Neural progenitor cell (in vitro differentiated cells): Measurements from ENCODE around the gene SFI1. TPM values are rescaled to one million over a fixed set of nuclear protein-coding genes. Genes with fewer than 3 reads are reported as not detected.
"Not testable (repeated sequence)": the region's sequence is repeated elsewhere in the genome, so short reads cannot be mapped to it uniquely, and the experiment has no call there.

Experiments used
- DNase-seq: peaks from one replicate; pipeline ENCODE4 v3.0.0-alpha.2; 2016; ENCODE audit warnings: low spot score
- H2AFZ ChIP-seq: fragments of 200-600 bp; sonication (generic); replicated peaks from 2 replicates; pipeline ENCODE4 v1.6.1; 2016; ENCODE audit warnings: antibody characterized with exemption
- H3F3A ChIP-seq: fragments of 200-600 bp; sonication (generic); 2 replicates; pipeline ENCODE4 v1.6.1; 2016; ENCODE audit warnings: antibody characterized with exemption, low read depth
- H3K27ac ChIP-seq: fragments of 200-600 bp; sonication (generic); 2 replicates; pipeline ENCODE4 v1.5.1; 2016; ENCODE audit warnings: mild to moderate bottlenecking
- H3K27me3 ChIP-seq: fragments of 200-600 bp; sonication (generic); 2 replicates; pipeline ENCODE4 v1.6.1; 2016; ENCODE audit warnings: mild to moderate bottlenecking, moderate library complexity
- H3K36me3 ChIP-seq: fragments of 200-600 bp; sonication (generic); 2 replicates; pipeline ENCODE4 v1.5.1; 2016
- H3K4me1 ChIP-seq: fragments of 200-600 bp; sonication (generic); 2 replicates; pipeline ENCODE4 v1.6.1; 2016; ENCODE audit warnings: mixed run types
- H3K4me2 ChIP-seq: fragments of 200-600 bp; sonication (generic); 2 replicates; pipeline ENCODE4 v1.6.1; 2016
- H3K4me3 ChIP-seq: fragments of 200-600 bp; sonication (generic); 2 replicates; pipeline ENCODE4 v1.5.1; 2016
- H3K79me2 ChIP-seq: fragments of 200-600 bp; sonication (generic); 2 replicates; pipeline ENCODE4 v1.6.1; 2016; ENCODE audit warnings: low read depth
- H3K9ac ChIP-seq: fragments of 200-600 bp; sonication (generic); 2 replicates; pipeline ENCODE4 v1.6.1; 2016
- H3K9me3 ChIP-seq: fragments of 200-600 bp; sonication (generic); 2 replicates; pipeline ENCODE4 v1.5.1; 2016; ENCODE audit warnings: low read depth
- H4K20me1 ChIP-seq: fragments of 200-600 bp; sonication (generic); 2 replicates; pipeline ENCODE4 v1.6.1; 2016; ENCODE audit warnings: low read depth
- H3K27ac Mint-ChIP-seq: 3 replicates; pipeline ENCODE4 v1.8.0; 2021; ENCODE audit warnings: mixed read lengths
- H3K27me3 Mint-ChIP-seq: 2 replicates; pipeline ENCODE4 v1.8.0; 2022; ENCODE audit warnings: low read depth, mild to moderate bottlenecking, inconsistent platforms, moderate library complexity, mixed read lengths; ENCODE audit not compliant: insufficient read depth
- H3K36me3 Mint-ChIP-seq: 3 replicates; pipeline ENCODE4 v1.8.0; 2021; ENCODE audit warnings: mixed read lengths
- H3K4me1 Mint-ChIP-seq: 3 replicates; pipeline ENCODE4 v1.8.0; 2021; ENCODE audit warnings: mixed read lengths
- H3K4me3 Mint-ChIP-seq: 3 replicates; pipeline ENCODE4 v1.8.0; 2021; ENCODE audit warnings: mild to moderate bottlenecking, moderate library complexity, mixed read lengths
- H3K9me3 Mint-ChIP-seq: 3 replicates; pipeline ENCODE4 v1.8.0; 2020; ENCODE audit warnings: mixed read lengths
- CTCF ChIP-seq: fragments of 200-600 bp; sonication (generic); IDR thresholded peaks from 2 replicates; pipeline ENCODE4 v1.5.1; 2017; ENCODE audit warnings: antibody characterized with exemption, mild to moderate bottlenecking
- EZH2 ChIP-seq: fragments of 200-600 bp; sonication (generic); IDR thresholded peaks from 2 replicates; pipeline ENCODE4 v1.6.1; 2017; ENCODE audit warnings: antibody characterized with exemption, mild to moderate bottlenecking, moderate library complexity
- EZH2phosphoT487 ChIP-seq: fragments of 200-600 bp; sonication (generic); IDR thresholded peaks from 2 replicates; pipeline ENCODE4 v1.6.1; 2017; ENCODE audit warnings: antibody characterized with exemption
- total RNA-seq: library from RNA; depleted of rRNA; stranded (reverse); fragments of >200 nt; gene quantifications from 2 replicates; pipeline ENCODE4 v1.2.3, GENCODE V29; 2015; ENCODE audit warnings: low replicate concordance

The SFI1 gene
- total RNA-seq, 1 donor from 2014 or later: 25.0 TPM

GRCh38 chr22:31585161-31585859, 89.0 kb downstream of the SFI1 start:
- TF ChIP-seq CTCF (no peak), EZH2phosphoT487 (no peak), EZH2 (no peak)
- Histone ChIP-seq H3F3A (no peaks in the 10 kb centered on the region), H3K79me2 (no peaks in the 10 kb centered on the region), H3K36me3 (no peaks in the 10 kb centered on the region), H3K9me3 (no peaks in the 10 kb centered on the region), H4K20me1 (no peaks in the 10 kb centered on the region), H3K4me3 (no peak overlapping the region), H2AFZ (no peak overlapping the region), H3K4me1 (no peaks in the 10 kb centered on the region), H3K27me3 (no peaks in the 10 kb centered on the region), H3K27ac (no peak overlapping the region), H3K9ac (no peak overlapping the region), H3K4me2 (no peak overlapping the region)
- H3K4me1 Mint-ChIP-seq: no peaks in the 10 kb centered on the region
- no peak for DNase-seq
- H3K27ac Mint-ChIP-seq: no peak overlapping the region
- H3K4me3 Mint-ChIP-seq: no peak overlapping the region
- no peaks in the 10 kb centered on the region for H3K27me3 Mint-ChIP-seq
- H3K9me3 Mint-ChIP-seq: no peaks in the 10 kb centered on the region
- H3K36me3 Mint-ChIP-seq: peaks cover 33% of the 10 kb centered on the region

GRCh38 chr22:31586137-31586920, 90.0 kb downstream of the SFI1 start:
- Histone ChIP-seq H3K4me3 (no peak overlapping the region), H3K9ac (no peak overlapping the region), H3K36me3 (no peaks in the 10 kb centered on the region), H4K20me1 (no peaks in the 10 kb centered on the region), H3K79me2 (no peaks in the 10 kb centered on the region), H2AFZ (no peak overlapping the region), H3K27me3 (no peaks in the 10 kb centered on the region), H3K27ac (no peak overlapping the region), H3F3A (no peaks in the 10 kb centered on the region), H3K9me3 (no peaks in the 10 kb centered on the region), H3K4me1 (no peaks in the 10 kb centered on the region), H3K4me2 (no peak overlapping the region)
- Mint-ChIP-seq H3K9me3 (peaks cover 2% of the 10 kb centered on the region), H3K4me3 (no peak overlapping the region), H3K36me3 (peaks cover 35% of the 10 kb centered on the region), H3K27ac (no peak overlapping the region), H3K4me1 (peaks cover 2% of the 10 kb centered on the region), H3K27me3 (no peaks in the 10 kb centered on the region)
- no peak for TF ChIP-seq CTCF
- TF ChIP-seq EZH2: no peak
- no peak for TF ChIP-seq EZH2phosphoT487
- no peak for DNase-seq

- Mint-ChIP-seq H3K9me3 (peaks cover 6% of the 10 kb centered on the region), H3K4me1 (peaks cover 2% of the 10 kb centered on the region), H3K4me3 (no peak overlapping the region), H3K27me3 (no peaks in the 10 kb centered on the region), H3K27ac (no peak overlapping the region), H3K36me3 (peaks cover 33% of the 10 kb centered on the region)
- TF ChIP-seq EZH2 (no peak), CTCF (no peak), EZH2phosphoT487 (no peak)
- Histone ChIP-seq H4K20me1 (no peaks in the 10 kb centered on the region), H3F3A (no peaks in the 10 kb centered on the region), H3K4me1 (no peaks in the 10 kb centered on the region), H3K27ac (no peak overlapping the region), H3K36me3 (no peaks in the 10 kb centered on the region), H3K4me2 (no peak overlapping the region), H3K4me3 (no peak overlapping the region), H3K9ac (no peak overlapping the region), H2AFZ (no peak overlapping the region), H3K9me3 (no peaks in the 10 kb centered on the region), H3K79me2 (no peaks in the 10 kb centered on the region), H3K27me3 (no peaks in the 10 kb centered on the region)
- DNase-seq: no peak
Observed at GRCh38 chr22:31588970-31589675, 92.8 kb downstream of the SFI1 start.

- not testable (repeated sequence) for H3K9ac ChIP-seq, H3K79me2 ChIP-seq, H3K4me3 Mint-ChIP-seq, H3K27me3 ChIP-seq, H3K27ac ChIP-seq, H3K4me2 ChIP-seq, H3K4me1 Mint-ChIP-seq, H4K20me1 ChIP-seq, H2AFZ ChIP-seq, H3K27ac Mint-ChIP-seq, DNase-seq, H3F3A ChIP-seq, H3K9me3 Mint-ChIP-seq, H3K9me3 ChIP-seq, H3K36me3 ChIP-seq, H3K4me1 ChIP-seq, H3K27me3 Mint-ChIP-seq, H3K4me3 ChIP-seq
- peaks cover 32% of the 10 kb centered on the region for H3K36me3 Mint-ChIP-seq
Observed at GRCh38 chr22:31590161-31590560, 93.8 kb downstream of the SFI1 start.
